ENCODE data around the gene CUZD1. TPM values are rescaled to one million over a fixed set of nuclear protein-coding genes. Genes with fewer than 3 reads are reported as not detected.

CUZD1 gene
- polyA plus RNA-seq, 1 of the 3 experiments (the other 2 are of a cell fraction): 0.89 TPM

GRCh38 chr10:122864901-122865300 is 19.2 kb upstream of the CUZD1 start (continued):
- TF ChIP-seq IRF3 (IDR thresholded peaks at IDR 0.05; ENCODE audit: low read depth, low read length) (no peak), TAF1 (IDR thresholded peaks at IDR 0.05; ENCODE audit: borderline replicate concordance, low read depth, low read length) (no peak), CHD2 (IDR thresholded peaks at IDR 0.05; ENCODE audit: low read length, partially characterized antibody) (no peak), RCOR1 (IDR thresholded peaks at IDR 0.05; ENCODE audit: low read length) (no peak), TCF12 (IDR thresholded peaks at IDR 0.05) (peak; percentile 48; the same call in 1 of the 2 replicates), MAX (IDR thresholded peaks at IDR 0.05; ENCODE audit: low read depth) (no peak), POLR2AphosphoS5 (IDR thresholded peaks at IDR 0.05; ENCODE audit: low read depth, low read length) (no peak), USF2 (IDR thresholded peaks at IDR 0.05; ENCODE audit: borderline replicate concordance, low read depth, low read length) (no peak)

GRCh38 chr10:122864194-122864592 is 18.5 kb upstream of the CUZD1 start:
- Histone ChIP-seq H3K36me3 (replicated peaks in 1 of 2; ENCODE audit: control insufficient read depth in 1 of 2, insufficient read depth in 2 of 2, low read length in 1 of 2) (no peaks in the 10 kb centered on the region), H3K4me3 (ENCODE audit: low read depth in 2 of 2, low read length in 1 of 2) (no peak overlapping the region), H3F3A (replicated peaks; ENCODE audit: insufficient read depth) (peaks cover 8% of the 10 kb centered on the region), H3K9ac (no peak overlapping the region), H2AFZ (ENCODE audit: low read depth) (no peak overlapping the region), H3K9me3 (no peaks in the 10 kb centered on the region), H3K79me2 (ENCODE audit: insufficient read depth) (peaks cover 79% of the 10 kb centered on the region), H4K20me1 (ENCODE audit: insufficient read depth) (no peaks in the 10 kb centered on the region), H3K4me2 (no peak overlapping the region), H3K27me3 (ENCODE audit: insufficient read depth) (no peaks in the 10 kb centered on the region), H3K9me2 (no peaks in the 10 kb centered on the region), H3K4me1 (ENCODE audit: control insufficient read depth in 1 of 2, insufficient read depth in 2 of 2, low read depth in 1 of 2, low read length in 1 of 2) (peaks cover 0 to 25% of the 10 kb centered on the region in 2 experiments; a peak in 3 of 4 replicates), H3K27ac (ENCODE audit: low read depth in 2 of 2, low read length in 1 of 2) (peak overlapping the region in 1 of 2 experiments; percentile 37; a peak in 1 of 4 replicates)
- WGBS (ENCODE audit: low lambda C conversion rate): 94% methylated on average over 2 of the region's 2 CpGs
- POLR2A ChIA-PET: no interaction called here
- TF ChIP-seq TAF1 (IDR thresholded peaks at IDR 0.05; ENCODE audit: borderline replicate concordance, low read depth, low read length): no peak
- no peak for DNase-seq
- CTCF ChIA-PET: no interaction called here

DNA sequence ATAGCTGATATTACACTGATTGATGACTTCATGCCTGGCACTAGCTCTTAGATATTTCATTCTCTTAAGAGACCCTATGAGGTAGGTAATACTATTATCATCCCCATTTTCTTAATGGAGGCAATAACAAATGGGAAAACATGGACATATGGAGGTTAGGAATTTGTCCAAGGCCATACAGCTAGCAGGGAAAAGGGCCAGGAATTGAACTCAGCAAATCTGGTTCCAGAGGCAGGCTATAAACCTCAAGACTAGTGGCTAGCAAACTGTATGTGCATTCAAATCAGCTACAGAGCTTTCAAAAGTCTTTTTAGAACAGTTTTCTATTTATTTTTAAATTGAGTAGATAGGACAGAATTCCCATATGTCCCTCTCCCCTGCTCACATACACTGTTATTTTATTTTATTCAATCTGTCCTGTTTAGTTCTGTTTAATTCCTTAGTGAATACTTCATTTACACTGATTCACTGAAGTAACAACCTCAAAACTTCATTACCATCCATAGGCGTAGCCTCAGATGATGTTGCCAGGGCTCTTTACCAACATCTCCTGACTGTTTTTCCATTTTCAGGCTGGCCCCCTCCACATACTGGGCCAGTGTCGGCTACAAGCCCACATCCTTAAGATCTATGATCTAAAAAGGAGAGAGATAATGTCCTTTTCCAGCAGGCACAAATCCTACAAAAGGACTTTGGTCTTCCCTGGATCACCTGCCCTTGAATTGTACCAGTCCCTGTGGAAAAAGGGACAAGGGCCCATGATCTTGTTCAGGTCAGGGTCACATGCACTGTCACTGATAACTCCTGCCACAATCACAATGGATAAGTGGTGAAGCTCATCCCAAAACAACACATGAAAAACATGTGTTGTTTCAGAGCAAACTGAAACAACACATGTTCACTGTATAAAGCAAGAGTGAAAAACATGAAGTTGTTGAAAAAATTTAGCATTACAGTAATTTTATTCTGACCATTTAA is 17.8 kb upstream of the CUZD1 start:
- CTCF ChIA-PET: no interaction called here
- POLR2A ChIA-PET: no interaction called here
- Histone ChIP-seq H3K9ac (no peak overlapping the region), H3K4me1 (ENCODE audit: control insufficient read depth in 1 of 2, insufficient read depth in 2 of 2, low read depth in 1 of 2, low read length in 1 of 2) (peaks cover 0 to 25% of the 10 kb centered on the region in 2 experiments; a peak in 3 of 4 replicates), H3K27ac (ENCODE audit: low read depth in 2 of 2, low read length in 1 of 2) (no peak overlapping the region), H2AFZ (ENCODE audit: low read depth) (peak overlapping the region; percentile 38; the same call in 1 of the 2 replicates), H3K36me3 (replicated peaks in 1 of 2; ENCODE audit: control insufficient read depth in 1 of 2, insufficient read depth in 2 of 2, low read length in 1 of 2) (no peaks in the 10 kb centered on the region), H3F3A (replicated peaks; ENCODE audit: insufficient read depth) (peaks cover 8% of the 10 kb centered on the region), H3K9me3 (no peaks in the 10 kb centered on the region), H3K9me2 (no peaks in the 10 kb centered on the region), H3K27me3 (ENCODE audit: insufficient read depth) (no peaks in the 10 kb centered on the region), H4K20me1 (ENCODE audit: insufficient read depth) (no peaks in the 10 kb centered on the region), H3K4me3 (ENCODE audit: low read depth in 2 of 2, low read length in 1 of 2) (no peak overlapping the region), H3K79me2 (ENCODE audit: insufficient read depth) (peaks cover 82% of the 10 kb centered on the region), H3K4me2 (no peak overlapping the region)
- WGBS (ENCODE audit: low lambda C conversion rate): 97% methylated on average over 2 of the region's 2 CpGs
- DNase-seq: no peak
- TF ChIP-seq FOSL2 (IDR thresholded peaks at IDR 0.05; ENCODE audit: borderline replicate concordance, low read depth) (no peak), IRF3 (IDR thresholded peaks at IDR 0.05; ENCODE audit: low read depth, low read length) (no peak), FOXM1 (IDR thresholded peaks at IDR 0.05; ENCODE audit: low read depth) (no peak), REST (IDR thresholded peaks at IDR 0.05; ENCODE audit: low read depth, low read length) (no peak), SIN3A (IDR thresholded peaks at IDR 0.05; ENCODE audit: borderline replicate concordance, low read depth, low read length) (no peak), EZH2phosphoT487 (IDR thresholded peaks at IDR 0.05; ENCODE audit: borderline replicate concordance, low read depth) (no peak), SMC3 (IDR thresholded peaks at IDR 0.05; ENCODE audit: low read depth, low read length) (no peak), NFIC (IDR thresholded peaks at IDR 0.05; ENCODE audit: borderline replicate concordance) (no peak), MEF2A (IDR thresholded peaks at IDR 0.05; ENCODE audit: borderline replicate concordance, low read depth) (no peak), TCF12 (IDR thresholded peaks at IDR 0.05) (no peak)

Measured in SK-N-SH (cell line).